Fibroblast of lung (primary cell): ENCODE measurements around the gene CHI3L1.

Experiments used
- EZH2 ChIP-seq: IDR thresholded peaks from 2 replicates; pipeline ENCODE4 v1.5.1; 2012; ENCODE audit warnings: low read length, control low read depth, mild to moderate bottlenecking; ENCODE audit errors: missing control alignments
- TF ChIP-seq, protein P1 (sequence below), 2 donors: IDR thresholded peaks in 1 of 2; conservative IDR thresholded peaks in 1 of 2; 1 replicate in 1 of 2; 2 replicates in 1 of 2; pipeline ENCODE4 v1.5.1; 2011 to 2012; ENCODE audit warnings: low read length in 2 of 2, control low read depth in 1 of 2, inconsistent platforms in 1 of 2, low read depth in 1 of 2, mild to moderate bottlenecking in 1 of 2

DNA sequence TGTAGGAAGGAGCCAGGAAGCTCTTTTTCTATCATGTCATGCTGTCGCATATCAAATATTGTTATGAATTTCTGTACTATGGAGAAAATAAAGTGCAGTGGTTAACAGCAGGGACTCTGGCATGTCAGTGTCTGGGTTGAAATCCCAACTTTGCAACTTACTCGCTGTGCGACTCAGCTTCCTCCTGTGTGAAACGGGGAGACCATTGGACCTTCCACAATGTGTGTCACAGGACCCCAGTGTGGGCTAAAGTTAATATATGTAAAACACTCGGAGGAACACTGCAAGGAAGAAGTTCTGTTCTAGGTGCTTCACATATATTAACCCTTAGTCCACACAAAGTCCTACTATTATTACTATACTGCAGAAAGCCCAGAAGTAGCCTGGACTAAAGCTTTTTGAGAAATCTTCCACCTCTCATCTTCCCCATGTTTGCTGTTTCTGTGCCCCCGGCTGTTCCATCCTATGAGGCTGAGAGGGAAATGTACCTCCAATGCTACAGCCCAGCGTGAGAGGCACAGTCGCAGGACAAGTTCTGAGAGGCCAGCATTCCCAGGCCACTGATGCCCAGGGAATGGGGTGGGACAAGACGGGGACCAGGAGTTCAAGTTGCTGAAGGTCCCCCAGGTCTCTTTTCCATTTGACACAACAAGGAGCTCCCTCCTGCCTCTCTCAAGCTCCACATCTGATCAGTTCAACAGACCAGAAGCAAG, 41.0 kb upstream of the CHI3L1 start:
- TF ChIP-seq, protein P1, sequence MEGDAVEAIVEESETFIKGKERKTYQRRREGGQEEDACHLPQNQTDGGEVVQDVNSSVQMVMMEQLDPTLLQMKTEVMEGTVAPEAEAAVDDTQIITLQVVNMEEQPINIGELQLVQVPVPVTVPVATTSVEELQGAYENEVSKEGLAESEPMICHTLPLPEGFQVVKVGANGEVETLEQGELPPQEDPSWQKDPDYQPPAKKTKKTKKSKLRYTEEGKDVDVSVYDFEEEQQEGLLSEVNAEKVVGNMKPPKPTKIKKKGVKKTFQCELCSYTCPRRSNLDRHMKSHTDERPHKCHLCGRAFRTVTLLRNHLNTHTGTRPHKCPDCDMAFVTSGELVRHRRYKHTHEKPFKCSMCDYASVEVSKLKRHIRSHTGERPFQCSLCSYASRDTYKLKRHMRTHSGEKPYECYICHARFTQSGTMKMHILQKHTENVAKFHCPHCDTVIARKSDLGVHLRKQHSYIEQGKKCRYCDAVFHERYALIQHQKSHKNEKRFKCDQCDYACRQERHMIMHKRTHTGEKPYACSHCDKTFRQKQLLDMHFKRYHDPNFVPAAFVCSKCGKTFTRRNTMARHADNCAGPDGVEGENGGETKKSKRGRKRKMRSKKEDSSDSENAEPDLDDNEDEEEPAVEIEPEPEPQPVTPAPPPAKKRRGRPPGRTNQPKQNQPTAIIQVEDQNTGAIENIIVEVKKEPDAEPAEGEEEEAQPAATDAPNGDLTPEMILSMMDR (conservative IDR thresholded peaks at IDR 0.05 in 1 of 2, IDR thresholded peaks at IDR 0.05 in 1 of 2; ENCODE audit: low read depth in 1 of 2, low read length in 2 of 2) = no peak
- no peak for TF ChIP-seq EZH2
